Lung microvascular endothelial cell (primary cell): ENCODE results near the gene CCNT1. TPM values are rescaled to one million over a fixed set of nuclear protein-coding genes. Genes with fewer than 3 reads are reported as not detected.
"Not testable (repeated sequence)": the region's sequence is repeated elsewhere in the genome, so short reads cannot be mapped to it uniquely, and the experiment has no call there.

Experiments used
- DNase-seq, 2 donors: peaks; one replicate each; pipeline versions ENCODE4 v3.0.0 to v3.0.0-alpha.2; 2010; ENCODE audit warnings: low read depth in 2 of 2
- total RNA-seq: library from RNA; depleted of rRNA; stranded (reverse); fragments of >200 nt; gene quantifications from 2 replicates; pipeline ENCODE4 v1.2.1, GENCODE V29; 2014

CCNT1 gene
- total RNA-seq, 1 donor from 2014 or later, result 21.4 TPM

- not testable (repeated sequence) for DNase-seq
Measured at GRCh38 chr12:48641752-48642555, 74.6 kb downstream of the CCNT1 start.

- no peak for DNase-seq
Measured at GRCh38 chr12:48640854-48641253, 75.7 kb downstream of the CCNT1 start.

GRCh38 chr12:48640428-48640827, 76.1 kb downstream of the CCNT1 start:
- no peak for DNase-seq

Other genes with a start within 250 kb of the CCNT1 start
- not detected in 2 replicates for gene ANP32D, start 244.1 kb downstream of the CCNT1 start, total RNA-seq
- not detected in 2 replicates for gene C12orf54, start 234.2 kb downstream of the CCNT1 start, total RNA-seq
- gene OR8S1, start 191.1 kb downstream of the CCNT1 start, total RNA-seq, result not detected in 2 replicates
- gene LALBA, start 146.7 kb downstream of the CCNT1 start, total RNA-seq, result not detected in 2 replicates
- gene KANSL2, start 34.5 kb downstream of the CCNT1 start, total RNA-seq, result 27.9 and 47.6 TPM in 2 replicates
- 22.9 and 36.3 TPM in 2 replicates for gene ADCY6, start 72.4 kb upstream of the CCNT1 start, total RNA-seq
- gene CACNB3, start 101.8 kb upstream of the CCNT1 start, total RNA-seq, result 6.2 and 7.0 TPM in 2 replicates
- gene DDX23, start 135.5 kb upstream of the CCNT1 start, total RNA-seq, result 50.8 and 72.4 TPM in 2 replicates
- 1.4 and 3.5 TPM in 2 replicates for gene RND1, start 149.2 kb upstream of the CCNT1 start, total RNA-seq
- gene FKBP11, start 208.8 kb upstream of the CCNT1 start, total RNA-seq, result 9.6 and 9.7 TPM in 2 replicates
- 36.3 and 39.7 TPM in 2 replicates for gene ARF3, start 240.8 kb upstream of the CCNT1 start, total RNA-seq